HepG2 (cell line): Measurements from ENCODE around the gene EIF5B. TPM values are rescaled to one million over a fixed set of nuclear protein-coding genes. Genes with fewer than 3 reads are reported as not detected.
A peak's percentile ranks its signal among the peaks of the same experiment; 100 is the strongest.

ENCODE experiments used
- ATM ChIP-seq: fragments of 450-650 bp; IDR thresholded peaks from 2 replicates; pipeline ENCODE4 v1.7.1; 2017; ENCODE audit warnings: mild to moderate bottlenecking, borderline replicate concordance
- CEBPG ChIP-seq: IDR thresholded peaks from 2 replicates; pipeline ENCODE4 v1.6.1; 2016
- HES4 ChIP-seq: sonication (generic); formaldehyde crosslinking; IDR thresholded peaks from 2 replicates; pipeline ENCODE4 v1.9.0; 2021; ENCODE audit warnings: mild to moderate bottlenecking, missing genetic modification reagents, borderline replicate concordance
- MYNN ChIP-seq: sonication (generic); formaldehyde crosslinking; IDR thresholded peaks from 2 replicates; pipeline ENCODE4 v1.4.0; 2020; ENCODE audit warnings: mild to moderate bottlenecking, low read depth, missing genetic modification reagents
- NCOA2 ChIP-seq: sonication (generic); formaldehyde crosslinking; IDR thresholded peaks from 2 replicates; pipeline ENCODE4 v1.8.0; 2022; ENCODE audit warnings: inconsistent platforms
- RFXANK ChIP-seq: IDR thresholded peaks from 2 replicates; pipeline ENCODE4 v1.6.1; 2016
- SRSF9 ChIP-seq: fragments of 200-400 bp; formaldehyde crosslinking; IDR thresholded peaks from 2 replicates; pipeline ENCODE4 v1.6.1; 2018; ENCODE audit warnings: borderline replicate concordance, mild to moderate bottlenecking, low read depth, low read length; ENCODE audit not compliant: insufficient read depth, poor library complexity, severe bottlenecking
- SYNCRIP ChIP-seq: fragments of 200-400 bp; formaldehyde crosslinking; IDR thresholded peaks from 2 replicates; pipeline ENCODE4 v1.6.1; 2018; ENCODE audit warnings: mild to moderate bottlenecking, low read depth, low read length; ENCODE audit not compliant: insufficient read depth
- TOE1 ChIP-seq: sonication (generic); formaldehyde crosslinking; IDR thresholded peaks from 2 replicates; pipeline ENCODE4 v1.4.0; 2020; ENCODE audit warnings: mild to moderate bottlenecking, missing genetic modification reagents
- ZNF224 ChIP-seq: sonication (generic); formaldehyde crosslinking; IDR thresholded peaks from 2 replicates; pipeline ENCODE4 v1.5.0; 2020; ENCODE audit warnings: mild to moderate bottlenecking, missing genetic modification reagents
- polyA plus RNA-seq, 8 experiments: library from polyadenylated mRNA; depleted of rRNA in 3 of 8; stranded (reverse) in 7 of 8; unstranded in 1 of 8; fragments of >200 nt; fragmentation: Illumina TruSeq in 4 of 8; extraction: Trizol in 4 of 8; gene quantifications; 2 replicates each; pipeline versions ENCODE4 v1.2.1 to v1.2.3, GENCODE V29; 2011 to 2016; ENCODE audit warnings: low read depth in 4 of 8, missing spikeins in 1 of 8, mixed read lengths in 1 of 8; ENCODE audit not compliant: insufficient read depth in 1 of 8
- total RNA-seq, 5 experiments: library from RNA; depleted of rRNA; stranded (reverse); fragments of >200 nt; fragmentation: Illumina TruSeq; extraction: Trizol; gene quantifications; 2 replicates each; pipeline ENCODE4 v1.2.3, GENCODE V29; 2016; ENCODE audit warnings: low read depth in 1 of 5
- TF ChIP-seq, protein P1 (sequence below): sonication (generic); formaldehyde crosslinking; IDR thresholded peaks from 2 replicates; pipeline ENCODE4 v1.4.0; 2020; ENCODE audit warnings: missing genetic modification reagents
- TF ChIP-seq, protein P2 (sequence below): sonication (generic); formaldehyde crosslinking; IDR thresholded peaks from 2 replicates; pipeline ENCODE4 v1.4.0; 2020; ENCODE audit warnings: missing genetic modification reagents, mild to moderate bottlenecking, borderline replicate concordance
- TF ChIP-seq, protein P3 (sequence below): sonication (generic); formaldehyde crosslinking; IDR thresholded peaks from 2 replicates; pipeline ENCODE4 v1.9.0; 2021; ENCODE audit warnings: missing genetic modification reagents, borderline replicate concordance

Gene EIF5B
- total and polyA plus RNA-seq, 2 of the 13 experiments (the other 11 are each of a cell fraction or from before 2014, with no cell fraction given) = 8.8 to 32.1 TPM

DNA sequence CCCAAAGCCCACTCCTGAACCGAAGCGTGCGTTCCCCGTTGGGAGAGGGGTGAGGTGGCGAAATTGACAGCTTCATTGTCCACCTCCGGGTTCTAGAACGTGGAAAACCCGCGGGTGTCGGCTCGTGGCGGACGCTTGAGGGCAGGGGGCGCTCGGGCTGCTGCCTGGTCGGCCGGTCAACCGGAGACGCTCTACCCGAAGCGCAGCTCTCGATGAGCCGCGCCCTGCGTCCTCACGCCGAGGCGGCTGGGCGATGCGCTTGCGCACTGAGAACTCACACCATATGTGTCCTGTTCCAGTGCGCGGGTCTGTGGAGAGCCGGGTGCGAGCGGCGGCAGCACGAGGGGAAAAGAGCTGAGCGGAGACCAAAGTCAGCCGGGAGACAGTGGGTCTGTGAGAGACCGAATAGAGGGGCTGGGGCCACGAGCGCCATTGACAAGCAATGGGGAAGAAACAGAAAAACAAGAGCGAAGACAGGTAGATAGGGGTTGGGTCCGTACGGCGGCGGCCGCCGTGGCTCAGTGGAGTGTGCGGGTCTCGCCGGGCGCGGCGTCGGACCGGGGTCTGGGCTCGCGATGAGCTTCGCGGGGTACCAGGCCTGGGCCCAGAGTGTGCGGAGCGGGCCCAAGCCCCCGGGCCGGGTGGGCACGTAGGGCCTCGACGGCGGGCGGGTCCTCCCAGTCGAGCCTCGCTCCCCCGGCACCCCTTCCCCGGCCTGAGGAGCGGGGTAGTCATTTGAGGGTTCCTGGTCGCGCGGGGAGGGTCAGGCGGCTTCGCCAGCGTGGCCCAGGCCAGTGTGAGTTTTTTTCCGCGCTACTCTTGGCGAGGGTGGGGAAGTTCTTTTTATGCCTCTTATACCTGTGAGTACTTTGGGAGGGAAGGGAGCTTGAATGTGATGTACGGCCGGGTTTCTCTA lies at the start of gene EIF5B (continued):
- TF ChIP-seq, protein P1, sequence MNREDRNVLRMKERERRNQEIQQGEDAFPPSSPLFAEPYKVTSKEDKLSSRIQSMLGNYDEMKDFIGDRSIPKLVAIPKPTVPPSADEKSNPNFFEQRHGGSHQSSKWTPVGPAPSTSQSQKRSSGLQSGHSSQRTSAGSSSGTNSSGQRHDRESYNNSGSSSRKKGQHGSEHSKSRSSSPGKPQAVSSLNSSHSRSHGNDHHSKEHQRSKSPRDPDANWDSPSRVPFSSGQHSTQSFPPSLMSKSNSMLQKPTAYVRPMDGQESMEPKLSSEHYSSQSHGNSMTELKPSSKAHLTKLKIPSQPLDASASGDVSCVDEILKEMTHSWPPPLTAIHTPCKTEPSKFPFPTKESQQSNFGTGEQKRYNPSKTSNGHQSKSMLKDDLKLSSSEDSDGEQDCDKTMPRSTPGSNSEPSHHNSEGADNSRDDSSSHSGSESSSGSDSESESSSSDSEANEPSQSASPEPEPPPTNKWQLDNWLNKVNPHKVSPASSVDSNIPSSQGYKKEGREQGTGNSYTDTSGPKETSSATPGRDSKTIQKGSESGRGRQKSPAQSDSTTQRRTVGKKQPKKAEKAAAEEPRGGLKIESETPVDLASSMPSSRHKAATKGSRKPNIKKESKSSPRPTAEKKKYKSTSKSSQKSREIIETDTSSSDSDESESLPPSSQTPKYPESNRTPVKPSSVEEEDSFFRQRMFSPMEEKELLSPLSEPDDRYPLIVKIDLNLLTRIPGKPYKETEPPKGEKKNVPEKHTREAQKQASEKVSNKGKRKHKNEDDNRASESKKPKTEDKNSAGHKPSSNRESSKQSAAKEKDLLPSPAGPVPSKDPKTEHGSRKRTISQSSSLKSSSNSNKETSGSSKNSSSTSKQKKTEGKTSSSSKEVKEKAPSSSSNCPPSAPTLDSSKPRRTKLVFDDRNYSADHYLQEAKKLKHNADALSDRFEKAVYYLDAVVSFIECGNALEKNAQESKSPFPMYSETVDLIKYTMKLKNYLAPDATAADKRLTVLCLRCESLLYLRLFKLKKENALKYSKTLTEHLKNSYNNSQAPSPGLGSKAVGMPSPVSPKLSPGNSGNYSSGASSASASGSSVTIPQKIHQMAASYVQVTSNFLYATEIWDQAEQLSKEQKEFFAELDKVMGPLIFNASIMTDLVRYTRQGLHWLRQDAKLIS (CRISPR knock-in tag) = peak; percentile 59; the same call in 1 of the 2 replicates
- no peak; the same call in none of the 2 replicates for TF ChIP-seq CEBPG (CRISPR knock-in tag)
- peak; percentile 91 for TF ChIP-seq MYNN (CRISPR knock-in tag)
- TF ChIP-seq RFXANK (CRISPR knock-in tag) = 0 out of 2 replicates have a peak, but pooled peaks have one; percentile 78
- TF ChIP-seq ATM = no peak
- peak; percentile 89; the same call in 1 of the 2 replicates for TF ChIP-seq ZNF224 (CRISPR knock-in tag)
- TF ChIP-seq, protein P2, sequence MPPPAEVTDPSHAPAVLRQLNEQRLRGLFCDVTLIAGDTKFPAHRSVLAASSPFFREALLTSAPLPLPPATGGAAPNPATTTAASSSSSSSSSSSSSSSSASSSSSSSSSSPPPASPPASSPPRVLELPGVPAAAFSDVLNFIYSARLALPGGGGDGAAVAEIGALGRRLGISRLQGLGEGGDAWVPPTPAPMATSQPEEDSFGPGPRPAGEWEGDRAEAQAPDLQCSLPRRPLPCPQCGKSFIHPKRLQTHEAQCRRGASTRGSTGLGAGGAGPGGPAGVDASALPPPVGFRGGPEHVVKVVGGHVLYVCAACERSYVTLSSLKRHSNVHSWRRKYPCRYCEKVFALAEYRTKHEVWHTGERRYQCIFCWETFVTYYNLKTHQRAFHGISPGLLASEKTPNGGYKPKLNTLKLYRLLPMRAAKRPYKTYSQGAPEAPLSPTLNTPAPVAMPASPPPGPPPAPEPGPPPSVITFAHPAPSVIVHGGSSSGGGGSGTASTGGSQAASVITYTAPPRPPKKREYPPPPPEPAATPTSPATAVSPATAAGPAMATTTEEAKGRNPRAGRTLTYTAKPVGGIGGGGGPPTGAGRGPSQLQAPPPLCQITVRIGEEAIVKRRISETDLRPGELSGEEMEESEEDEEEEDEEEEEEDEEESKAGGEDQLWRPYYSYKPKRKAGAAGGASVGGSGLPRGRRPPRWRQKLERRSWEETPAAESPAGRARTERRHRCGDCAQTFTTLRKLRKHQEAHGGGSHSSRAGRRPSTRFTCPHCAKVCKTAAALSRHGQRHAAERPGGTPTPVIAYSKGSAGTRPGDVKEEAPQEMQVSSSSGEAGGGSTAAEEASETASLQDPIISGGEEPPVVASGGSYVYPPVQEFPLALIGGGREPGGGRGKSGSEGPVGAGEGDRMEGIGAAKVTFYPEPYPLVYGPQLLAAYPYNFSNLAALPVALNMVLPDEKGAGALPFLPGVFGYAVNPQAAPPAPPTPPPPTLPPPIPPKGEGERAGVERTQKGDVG (CRISPR knock-in tag) = peak; percentile 95
- no peak; the same call in 1 of the 2 replicates for TF ChIP-seq NCOA2 (CRISPR knock-in tag)
- no peak for TF ChIP-seq SYNCRIP
- TF ChIP-seq, protein P3, sequence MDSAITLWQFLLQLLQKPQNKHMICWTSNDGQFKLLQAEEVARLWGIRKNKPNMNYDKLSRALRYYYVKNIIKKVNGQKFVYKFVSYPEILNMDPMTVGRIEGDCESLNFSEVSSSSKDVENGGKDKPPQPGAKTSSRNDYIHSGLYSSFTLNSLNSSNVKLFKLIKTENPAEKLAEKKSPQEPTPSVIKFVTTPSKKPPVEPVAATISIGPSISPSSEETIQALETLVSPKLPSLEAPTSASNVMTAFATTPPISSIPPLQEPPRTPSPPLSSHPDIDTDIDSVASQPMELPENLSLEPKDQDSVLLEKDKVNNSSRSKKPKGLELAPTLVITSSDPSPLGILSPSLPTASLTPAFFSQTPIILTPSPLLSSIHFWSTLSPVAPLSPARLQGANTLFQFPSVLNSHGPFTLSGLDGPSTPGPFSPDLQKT (CRISPR knock-in tag) = 0 out of 2 replicates have a peak, but pooled peaks have one; percentile 15
- TF ChIP-seq HES4 (CRISPR knock-in tag) = peak; percentile 36; the same call in 1 of the 2 replicates
- no peak for TF ChIP-seq SRSF9
- peak; percentile 26; the same call in 1 of the 2 replicates for TF ChIP-seq TOE1 (CRISPR knock-in tag)
